ENCODE measurements around the gene MRGPRD. TPM values are rescaled to one million over a fixed set of nuclear protein-coding genes. Genes with fewer than 3 reads are reported as not detected.

MRGPRD gene
- total and polyA plus RNA-seq, 2 of the 13 experiments (the other 11 are each of a cell fraction or from before 2014, with no cell fraction given): not detected

- Histone ChIP-seq H2AFZ (ENCODE audit: low read length) (no peak overlapping the region), H3K9ac (ENCODE audit: insufficient read depth, low read depth, low read length) (no peak overlapping the region), H3K79me2 (ENCODE audit: insufficient read depth, low read length) (no peaks in the 10 kb centered on the region), H3K4me2 (ENCODE audit: low read depth, low read length) (no peak overlapping the region), H3K4me3 (replicated peaks in 1 of 3; ENCODE audit: insufficient read depth in 1 of 3, low read depth in 2 of 3, low read length in 3 of 3) (no peak overlapping the region), H4K20me1 (ENCODE audit: insufficient read depth, low read length) (no peaks in the 10 kb centered on the region), H3K4me1 (ENCODE audit: insufficient read depth, low read length) (no peaks in the 10 kb centered on the region), H3K27me3 (ENCODE audit: control insufficient read depth in 1 of 2, insufficient read depth in 2 of 2, low read length in 2 of 2) (peaks cover 1 to 14% of the 10 kb centered on the region in 2 experiments; a peak in 4 of 5 replicates), H3K27ac (ENCODE audit: extremely low read length, insufficient read depth, low read length) (no peak overlapping the region), H3K9me3 (ENCODE audit: low read length) (no peaks in the 10 kb centered on the region), H3K36me3 (replicated peaks in 1 of 2; ENCODE audit: control insufficient read depth in 1 of 2, insufficient read depth in 2 of 2, low read length in 2 of 2) (no peaks in the 10 kb centered on the region)
- DNase-seq (ENCODE audit: low spot score) (no peak), FAIRE-seq (no peak), ATAC-seq (no peak)
- in situ Hi-C loops (cut with HindIII; ENCODE audit: extremely low pct_ligation_motif_present, low pct_unique_long_range_greater_than_20kb) (no loop called here), intact Hi-C loops (cut with micrococcal nuclease; ENCODE audit: unreplicated experiment) (no loop called here)
- POLR2A ChIA-PET: no interaction called here
- BruUV-seq (replicated peaks): no TSS peak
- CTCF ChIA-PET (ENCODE audit: low intra/inter-chr PET ratio, low total read pairs): no interaction called here
- TF ChIP-seq ZNF101 (CRISPR knock-in tag; IDR thresholded peaks at IDR 0.05; ENCODE audit: borderline replicate concordance, low read depth) (no peak), NCOR1 (IDR thresholded peaks at IDR 0.05; ENCODE audit: borderline replicate concordance, low read length) (no peak), CHD2 (IDR thresholded peaks at IDR 0.05; ENCODE audit: low read depth, low read length) (no peak), ZGPAT (CRISPR knock-in tag; IDR thresholded peaks at IDR 0.05) (no peak), ZNF7 (CRISPR knock-in tag; IDR thresholded peaks at IDR 0.05) (no peak), ZNF552 (CRISPR knock-in tag; IDR thresholded peaks at IDR 0.05; ENCODE audit: borderline replicate concordance) (no peak), ZBTB26 (CRISPR knock-in tag; IDR thresholded peaks at IDR 0.05; ENCODE audit: borderline replicate concordance) (no peak), POLR2AphosphoS2 (IDR thresholded peaks at IDR 0.05; ENCODE audit: low read depth, low read length) (no peak), GPBP1L1 (CRISPR knock-in tag; IDR thresholded peaks at IDR 0.05) (no peak), CENPX (CRISPR knock-in tag; IDR thresholded peaks at IDR 0.05) (no peak), EED (CRISPR knock-in tag; IDR thresholded peaks at IDR 0.05) (no peak), ZNF605 (CRISPR knock-in tag; IDR thresholded peaks at IDR 0.05) (no peak), ARNT2 (CRISPR knock-in tag; IDR thresholded peaks at IDR 0.05; ENCODE audit: low read depth) (no peak), KLF15 (CRISPR knock-in tag; IDR thresholded peaks at IDR 0.05; ENCODE audit: borderline replicate concordance) (no peak), THAP9 (CRISPR knock-in tag; IDR thresholded peaks at IDR 0.05; ENCODE audit: borderline replicate concordance) (no peak), SRSF4 (IDR thresholded peaks at IDR 0.05; ENCODE audit: low read depth, low read length, poor library complexity, severe bottlenecking) (no peak), ZBTB33 (CRISPR knock-in tag; IDR thresholded peaks at IDR 0.05) (no peak)
Measured at GRCh38 chr11:68988491-68988890, 7.7 kb upstream of the MRGPRD start.

Measured in HepG2 (cell line).